ENCODE measurements around the gene EPB41L1.

The EPB41L1 gene

DNA sequence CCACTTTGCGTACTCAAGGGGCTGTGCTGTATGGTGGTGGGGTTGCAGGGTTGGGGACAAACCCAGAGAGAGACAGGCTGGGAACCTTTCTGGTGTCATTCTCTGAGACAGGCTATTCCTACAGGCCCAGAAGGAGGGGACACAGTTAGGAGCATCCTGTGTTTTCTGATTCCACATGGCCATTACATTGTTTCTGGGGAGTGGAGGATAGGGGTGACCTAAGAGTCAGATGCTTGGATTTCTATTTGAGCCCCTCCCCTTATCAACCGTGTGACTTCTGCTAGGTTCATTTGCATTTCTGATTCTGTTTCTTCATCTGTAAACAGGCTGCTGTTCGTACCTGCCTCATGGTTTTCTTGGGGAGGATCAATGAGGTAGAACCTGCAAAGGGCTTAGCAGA is 29.4 kb upstream of the EPB41L1 start:
- in situ Hi-C loops (cut with MboI; ENCODE audit: low sequenced_read_pairs): no loop called here

DNA sequence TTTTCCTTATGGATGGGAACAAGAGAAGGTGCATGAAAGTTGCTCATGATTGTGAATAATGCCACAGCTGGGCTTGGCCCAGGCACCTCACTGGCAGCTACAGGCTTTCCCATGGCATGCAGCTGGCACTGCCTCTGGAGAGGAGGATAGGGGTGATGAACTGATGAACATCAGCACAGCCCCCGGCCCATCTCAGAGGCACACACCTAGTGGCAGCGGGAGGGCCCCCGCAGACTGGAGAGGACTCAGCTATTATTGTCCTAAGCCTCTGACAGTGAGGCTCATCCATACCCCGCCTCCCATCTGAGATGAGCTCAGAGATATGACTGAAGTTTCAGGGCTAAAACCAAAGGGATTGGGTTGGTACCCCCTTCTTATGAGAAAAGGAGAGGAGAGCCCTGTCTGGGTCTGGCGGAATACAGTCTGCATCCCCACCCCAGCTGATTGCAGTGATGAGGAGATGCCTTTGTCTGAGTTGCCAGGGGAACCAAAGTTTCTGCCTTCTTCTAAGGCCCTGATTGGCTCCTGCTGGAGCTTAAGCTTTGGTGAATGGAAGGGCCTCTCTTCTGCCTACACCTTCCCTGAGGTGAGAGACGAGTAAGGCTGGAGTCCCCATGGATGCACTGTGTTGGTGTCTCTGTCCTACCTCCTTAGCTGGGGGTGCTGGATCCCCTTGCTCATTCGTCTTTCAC is 27.6 kb upstream of the EPB41L1 start:
- in situ Hi-C loops (cut with MboI; ENCODE audit: low sequenced_read_pairs): no loop called here

DNA sequence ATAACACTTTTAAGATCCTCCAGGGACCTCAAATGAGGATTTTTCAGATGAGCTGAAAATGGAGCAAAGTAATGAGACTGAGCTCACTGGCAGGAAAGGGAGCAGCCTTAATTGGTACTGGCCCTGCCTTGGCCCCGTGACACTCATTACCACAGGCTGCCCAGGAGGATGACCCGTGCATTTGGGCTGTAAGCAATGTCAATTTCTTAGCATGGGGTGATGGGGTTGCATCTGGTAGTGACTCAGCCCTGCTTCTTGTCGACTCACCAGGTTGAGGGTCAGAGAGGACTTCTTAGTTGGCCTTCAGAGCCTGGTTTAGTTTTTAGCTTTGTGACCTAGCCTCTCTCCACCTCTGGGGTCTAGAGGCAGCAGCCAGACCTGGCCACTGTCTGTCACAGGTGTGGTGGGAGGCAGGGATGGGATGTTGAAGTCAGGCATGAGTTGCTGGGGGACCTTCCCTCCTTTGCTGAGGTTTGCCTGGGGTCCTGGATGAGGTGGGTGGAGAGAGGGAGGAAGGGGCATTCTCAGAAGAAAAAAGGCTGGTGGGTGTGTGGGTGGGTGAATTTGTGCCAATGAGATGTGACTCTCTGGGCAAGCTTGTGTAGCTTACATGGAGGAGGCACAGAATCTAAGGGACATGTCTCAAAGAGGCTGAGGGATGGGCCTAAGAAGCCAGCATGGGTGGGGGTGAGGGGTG is 25.9 kb upstream of the EPB41L1 start:
- in situ Hi-C loops (cut with MboI; ENCODE audit: low sequenced_read_pairs): no loop called here

DNA sequence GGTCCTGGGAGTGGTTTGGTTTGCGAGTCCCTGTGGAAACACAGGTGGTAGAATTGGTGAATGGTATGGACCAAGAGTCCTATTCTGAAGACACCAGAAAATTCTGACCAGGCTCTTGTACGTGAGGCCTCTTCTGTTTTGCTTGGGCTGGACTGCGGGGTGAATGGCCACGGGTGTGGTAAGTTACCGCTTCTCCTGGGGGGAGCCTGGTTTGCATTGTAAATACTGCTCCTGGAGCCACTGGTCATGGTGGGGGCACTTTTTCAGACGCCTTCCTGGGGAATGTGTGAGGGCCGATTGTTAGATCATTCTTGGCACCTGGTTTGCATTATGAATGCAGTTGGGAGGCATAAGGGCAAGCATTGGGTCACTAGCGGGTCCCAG is 25.4 kb upstream of the EPB41L1 start:
- in situ Hi-C loops (cut with MboI; ENCODE audit: low sequenced_read_pairs): no loop called here

- in situ Hi-C loops (cut with MboI; ENCODE audit: low sequenced_read_pairs): loop anchor here (10.0 kb wide), 1 partner anchor 136 kb away; no protein-coding TSS in a partner anchor
Observed at GRCh38 chr20:36130390-36130789, 24.1 kb upstream of the EPB41L1 start.

DNA sequence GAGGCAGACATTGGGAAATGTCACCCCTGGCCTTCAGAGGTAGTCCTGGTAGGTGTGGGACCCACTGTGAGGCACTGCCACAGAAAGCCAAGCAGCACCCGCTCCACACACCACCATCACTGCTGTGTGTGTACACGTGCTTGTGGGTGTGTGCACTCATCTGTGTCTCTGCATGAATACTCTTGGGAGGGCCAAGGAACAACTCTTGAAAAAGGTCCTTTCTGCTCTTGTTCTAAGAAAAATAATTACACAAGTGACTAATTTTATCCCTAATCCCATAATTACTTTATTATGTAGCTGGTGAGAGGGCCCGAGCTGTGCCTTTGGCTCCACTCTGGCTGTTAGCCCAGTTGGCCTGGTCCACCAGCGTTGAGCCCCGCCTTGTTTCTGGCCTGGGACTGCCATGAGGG is 21.7 kb upstream of the EPB41L1 start:
- in situ Hi-C loops (cut with MboI; ENCODE audit: low sequenced_read_pairs): loop anchor here (10.0 kb wide), 1 partner anchor 138 kb away; no protein-coding TSS in a partner anchor

DNA sequence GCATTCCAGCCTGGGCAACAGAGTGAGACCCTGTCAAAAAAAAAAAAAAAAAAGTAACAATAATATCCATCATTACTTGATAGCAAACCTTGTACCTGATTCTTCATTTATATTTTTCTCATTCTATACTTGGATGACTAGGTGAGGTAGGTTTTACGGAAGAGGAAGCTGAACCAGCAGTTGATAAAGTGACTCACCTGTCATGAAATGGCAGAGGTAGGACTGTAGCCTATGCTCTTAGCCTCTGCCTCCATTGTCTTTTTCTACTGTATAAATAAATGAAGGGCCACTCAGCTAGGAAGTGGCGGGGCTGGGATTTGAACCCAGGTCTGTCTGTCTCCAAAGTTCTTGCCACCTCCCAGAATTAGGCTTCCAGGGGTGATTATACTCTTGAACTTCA is 20.7 kb upstream of the EPB41L1 start:
- in situ Hi-C loops (cut with MboI; ENCODE audit: low sequenced_read_pairs): loop anchor here (10.0 kb wide), 1 partner anchor 139 kb away; no protein-coding TSS in a partner anchor

- in situ Hi-C loops (cut with MboI; ENCODE audit: low sequenced_read_pairs): loop anchor here (10.0 kb wide), 1 partner anchor 140 kb away; no protein-coding TSS in a partner anchor
Observed at GRCh38 chr20:36135159-36135558, 19.4 kb upstream of the EPB41L1 start.

DNA sequence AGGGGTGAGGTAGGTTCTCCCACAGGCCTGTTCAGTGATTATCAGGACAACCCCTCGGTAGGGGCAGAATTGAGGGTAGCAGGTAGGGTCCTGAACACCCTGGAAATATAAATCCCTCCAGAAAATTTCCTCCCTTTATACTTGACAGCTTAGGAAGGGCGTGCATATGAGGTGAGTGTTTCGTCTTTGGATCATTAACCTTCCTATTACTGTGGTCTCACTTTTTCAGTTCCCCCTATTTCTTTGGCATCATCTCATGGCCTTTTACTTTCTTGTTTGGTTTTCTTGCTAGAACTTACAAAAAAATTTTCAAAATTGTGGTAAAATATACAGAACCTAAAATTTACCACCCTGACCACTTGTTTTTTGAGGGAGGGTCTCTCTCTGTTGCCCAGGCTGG is 18.7 kb upstream of the EPB41L1 start:
- in situ Hi-C loops (cut with MboI; ENCODE audit: low sequenced_read_pairs): loop anchor here (10.0 kb wide), 1 partner anchor 141 kb away; no protein-coding TSS in a partner anchor

- in situ Hi-C loops (cut with MboI; ENCODE audit: low sequenced_read_pairs): loop anchor here (10.0 kb wide), 1 partner anchor 143 kb away; no protein-coding TSS in a partner anchor
Observed at GRCh38 chr20:36137313-36137712, 17.2 kb upstream of the EPB41L1 start.

DNA sequence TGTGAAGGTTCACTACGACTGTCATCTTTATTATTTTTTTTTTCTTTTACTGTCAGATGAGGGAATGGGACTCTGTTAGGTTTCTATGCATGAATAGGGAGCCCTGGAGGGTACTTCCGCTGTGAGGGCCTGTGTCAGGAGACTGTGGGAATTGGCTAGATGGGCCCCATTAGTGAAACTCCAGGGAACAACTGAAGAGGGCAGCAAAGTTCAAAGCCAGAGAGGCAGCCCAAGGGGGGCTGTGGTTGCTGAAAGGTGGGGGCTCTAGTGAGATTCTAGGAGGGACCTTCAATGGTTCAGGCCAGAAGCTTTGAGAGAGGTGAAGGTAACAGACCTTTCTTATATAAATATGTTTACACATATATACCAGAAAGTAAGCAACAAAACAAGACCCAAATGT is 13.2 kb upstream of the EPB41L1 start:
- in situ Hi-C loops (cut with MboI; ENCODE audit: low sequenced_read_pairs): no loop called here

DNA sequence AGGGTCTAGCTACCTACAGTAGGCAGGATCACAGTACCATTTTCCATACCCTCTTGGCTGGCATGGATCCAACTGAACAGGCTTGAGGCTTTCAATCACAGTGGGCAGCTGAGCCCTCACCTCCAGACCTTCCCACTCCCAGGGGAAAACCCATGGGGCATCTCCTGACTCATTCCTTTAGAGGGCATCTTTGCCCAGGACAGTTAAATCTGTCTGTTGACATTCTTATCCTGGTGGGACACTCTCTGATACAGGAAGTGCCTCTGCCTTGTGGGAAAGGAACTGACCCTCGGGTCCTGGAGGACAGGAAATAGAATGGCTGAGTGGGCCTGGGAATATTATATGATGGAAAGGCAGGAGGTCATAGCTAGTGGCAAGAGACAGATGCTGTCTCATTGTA is 10.2 kb upstream of the EPB41L1 start:
- in situ Hi-C loops (cut with MboI; ENCODE audit: low sequenced_read_pairs): no loop called here

- in situ Hi-C loops (cut with MboI; ENCODE audit: low sequenced_read_pairs): no loop called here
Observed at GRCh38 chr20:36145877-36146707, 8.4 kb upstream of the EPB41L1 start.

DNA sequence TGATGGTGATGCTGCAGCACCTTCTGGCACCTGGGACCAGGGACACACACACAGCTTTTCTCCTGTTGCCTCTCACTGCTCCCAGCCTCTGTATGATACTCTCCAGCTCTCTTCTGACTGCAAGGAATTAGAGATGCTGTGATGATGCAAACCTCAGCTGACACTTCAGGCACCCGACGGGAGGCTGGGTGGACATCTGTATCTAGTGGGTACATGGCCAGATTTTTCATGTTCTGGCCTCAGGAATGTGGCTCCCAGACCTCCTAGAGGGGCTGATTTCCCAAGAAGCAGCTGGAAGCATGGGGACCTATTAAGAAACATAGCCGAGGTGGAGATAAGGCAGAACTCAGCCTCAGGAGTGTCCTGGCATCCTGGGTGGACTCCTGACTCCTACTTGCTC is 6.8 kb upstream of the EPB41L1 start:
- in situ Hi-C loops (cut with MboI; ENCODE audit: low sequenced_read_pairs): no loop called here

- in situ Hi-C loops (cut with MboI; ENCODE audit: low sequenced_read_pairs): no loop called here
Observed at GRCh38 chr20:36148439-36148838, 6.1 kb upstream of the EPB41L1 start.

- in situ Hi-C loops (cut with MboI; ENCODE audit: low sequenced_read_pairs): no loop called here
Observed at GRCh38 chr20:36149012-36149411, 5.5 kb upstream of the EPB41L1 start.

GRCh38 chr20:36149469-36149868 is 5.1 kb upstream of the EPB41L1 start:
- in situ Hi-C loops (cut with MboI; ENCODE audit: low sequenced_read_pairs): no loop called here

- in situ Hi-C loops (cut with MboI; ENCODE audit: low sequenced_read_pairs): no loop called here
Observed at GRCh38 chr20:36150489-36150846, 4.1 kb upstream of the EPB41L1 start.

DNA sequence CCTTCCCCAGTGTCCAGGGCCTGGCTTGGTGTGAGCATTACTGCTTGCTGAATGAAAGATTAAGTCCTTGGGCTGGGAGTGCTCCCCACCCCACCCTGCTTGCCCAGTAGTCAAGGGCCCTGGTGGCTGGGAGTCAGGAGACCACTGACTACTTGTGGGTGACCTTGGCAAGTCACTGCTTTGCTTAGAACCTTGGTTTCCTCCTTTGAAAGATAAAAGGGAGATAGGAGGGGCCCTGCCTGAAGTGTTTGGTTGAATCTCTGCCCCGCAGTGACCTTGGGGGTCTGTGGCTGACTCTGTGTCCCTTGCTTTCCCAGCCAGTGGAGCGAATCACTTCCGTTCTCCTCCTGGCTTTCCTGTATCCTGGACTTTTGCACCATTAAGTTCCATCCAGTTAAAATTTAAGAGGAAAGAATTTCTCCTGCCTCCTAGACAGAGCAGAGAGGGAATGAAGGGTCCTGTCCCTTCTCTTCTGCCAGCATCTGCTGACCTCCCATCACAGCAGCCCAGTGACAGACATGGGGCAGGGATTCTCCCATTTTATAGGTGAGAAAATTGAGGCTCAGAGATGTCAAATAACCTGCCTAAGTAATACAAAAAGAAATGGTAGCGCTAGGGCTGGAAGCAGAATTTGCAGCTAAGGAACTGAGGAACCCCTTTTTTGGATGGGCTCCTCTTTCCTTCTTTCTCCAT is 3.5 kb upstream of the EPB41L1 start:
- in situ Hi-C loops (cut with MboI; ENCODE audit: low sequenced_read_pairs): no loop called here

- in situ Hi-C loops (cut with MboI; ENCODE audit: low sequenced_read_pairs): no loop called here
Observed at GRCh38 chr20:36152261-36152660, 2.3 kb upstream of the EPB41L1 start.

GRCh38 chr20:36153204-36153603 is 1.3 kb upstream of the EPB41L1 start:
- in situ Hi-C loops (cut with MboI; ENCODE audit: low sequenced_read_pairs): no loop called here
